T-helper 9 cell (primary cell): ENCODE results near the gene BLOC1S3.
A peak's percentile ranks its signal among the peaks of the same experiment; 100 is the strongest.

Experiments used
- DNase-seq: peaks from one replicate; pipeline ENCODE4 v3.0.0-alpha.2; 2020

The BLOC1S3 gene

GRCh38 chr19:45146741-45147205 lies 31.8 kb upstream of the BLOC1S3 start:
- no peak for DNase-seq

GRCh38 chr19:45147835-45148676 lies 30.5 kb upstream of the BLOC1S3 start:
- no peak for DNase-seq

- DNase-seq: no peak
These were observed 29.5 kb upstream of the BLOC1S3 start for GRCh38 chr19:45149129-45149528.

GRCh38 chr19:45150180-45150579 lies 28.4 kb upstream of the BLOC1S3 start:
- DNase-seq: no peak

GRCh38 chr19:45150751-45151281 lies 27.8 kb upstream of the BLOC1S3 start:
- no peak for DNase-seq

GRCh38 chr19:45151320-45151719 lies 27.3 kb upstream of the BLOC1S3 start:
- DNase-seq: no peak

- DNase-seq: no peak
These were observed 26.6 kb upstream of the BLOC1S3 start for GRCh38 chr19:45151821-45152503.

- peak; percentile 22 for DNase-seq
These were observed 25.9 kb upstream of the BLOC1S3 start for GRCh38 chr19:45152504-45153338.

GRCh38 chr19:45153339-45154063 lies 25.1 kb upstream of the BLOC1S3 start:
- peak; percentile 26 for DNase-seq

- no peak for DNase-seq
These were observed 24.3 kb upstream of the BLOC1S3 start for GRCh38 chr19:45154064-45154827.

GRCh38 chr19:45156011-45156630 lies 22.5 kb upstream of the BLOC1S3 start:
- no peak for DNase-seq

GRCh38 chr19:45156751-45157150 lies 21.8 kb upstream of the BLOC1S3 start:
- no peak for DNase-seq

GRCh38 chr19:45158503-45159209 lies 19.9 kb upstream of the BLOC1S3 start:
- DNase-seq: no peak

GRCh38 chr19:45159210-45159970 lies 19.2 kb upstream of the BLOC1S3 start:
- DNase-seq: no peak

GRCh38 chr19:45159971-45160324 lies 18.6 kb upstream of the BLOC1S3 start:
- DNase-seq: no peak

- no peak for DNase-seq
These were observed 17.5 kb upstream of the BLOC1S3 start, which contains the start of gene NKPD1 for GRCh38 chr19:45160870-45161737. NKPD1 (minus strand) TSS chr19:45160982; CDS start chr19:45160150, 832 bp downstream.

- no peak for DNase-seq
These were observed 16.6 kb upstream of the BLOC1S3 start for GRCh38 chr19:45161738-45162607.
